ENCODE results near the gene EEF1AKMT2. TPM values are rescaled to one million over a fixed set of nuclear protein-coding genes. Genes with fewer than 3 reads are reported as not detected.

Gene EEF1AKMT2
- total RNA-seq, 2 experiments from 2014 or later = 14.4 to 16.7 TPM

GRCh38 chr10:124708246-124708779 lies 83.4 kb downstream of the EEF1AKMT2 start:
- no peak for ATAC-seq (ENCODE audit: poor library complexity)
- Mint-ChIP-seq H3K9me3 (no peaks in the 10 kb centered on the region), H3K27me3 (no peaks in the 10 kb centered on the region), H3K4me1 (ENCODE audit: low read depth) (peaks cover 90% of the 10 kb centered on the region), H3K36me3 (ENCODE audit: low read depth) (peaks cover 37% of the 10 kb centered on the region), H3K27ac (peak overlapping the region; percentile 91), H3K4me3 (peak overlapping the region; percentile 1)
- CTCF ChIA-PET = interaction anchor here (1.3 to 3.5 kb wide), 2 partner anchors 10 to 76 kb away, joined by 3 to 22 read pairs; no protein-coding TSS in a partner anchor
- H3K36me3 ChIP-seq (ENCODE audit: insufficient read depth, low read length) = peaks cover 39% of the 10 kb centered on the region
- H3K27me3 ChIP-seq (ENCODE audit: control insufficient read depth in 1 of 2, insufficient read depth in 2 of 2, low read length in 2 of 2) = no peaks in the 10 kb centered on the region
- H3K9me3 ChIP-seq (ENCODE audit: control insufficient read depth in 1 of 2, insufficient read depth in 1 of 2, low read length in 2 of 2) = no peaks in the 10 kb centered on the region
- intact Hi-C loops (cut with DNase I, micrococcal nuclease) = loop anchor here in 1 of 2 experiments (5.0 kb wide), 1 partner anchor 34 kb away; the partner anchor contains the start of gene FAM53B
- H3K27ac ChIP-seq (ENCODE audit: low read depth in 1 of 2, low read length in 2 of 2) = peak overlapping the region in 1 of 2 donors; percentile 38
- no peak overlapping the region for H3K4me3 ChIP-seq (ENCODE audit: low read length)
- POLR2A ChIA-PET = interaction anchor here (1.0 to 10.2 kb wide), 7 partner anchors 8 to 225 kb away, joined by 3 to 133 read pairs (median 5); no protein-coding TSS in a partner anchor
- DNase-seq = no peak
- H3K4me1 ChIP-seq (ENCODE audit: insufficient read depth, low read length) = peaks cover 99% of the 10 kb centered on the region
- no peak for TF ChIP-seq CTCF (IDR thresholded peaks at IDR 0.05)

Other genes starting within 250 kb of the EEF1AKMT2 start
- 10 to 100 TPM; 32.9 to 33.6 TPM for gene FAM53B, start 47.5 kb downstream of the EEF1AKMT2 start, total RNA-seq
- 1 to 10 TPM; 6.4 to 7.5 TPM for gene ABRAXAS2, start 9.9 kb upstream of the EEF1AKMT2 start, total RNA-seq
- 10 to 100 TPM; 21.2 to 22.2 TPM for gene ZRANB1, start 150.2 kb upstream of the EEF1AKMT2 start, total RNA-seq